ENCODE data around the gene KRT13. TPM values are rescaled to one million over a fixed set of nuclear protein-coding genes. Genes with fewer than 3 reads are reported as not detected.

Gene KRT13
- total RNA-seq, 2 donors from 2014 or later: not detected

GRCh38 chr17:41468346-41468745, 37.1 kb downstream of the KRT13 start:
- no peaks in the 10 kb centered on the region for H3K36me3 Mint-ChIP-seq
- H3K27ac Mint-ChIP-seq: no peak overlapping the region
- DNase-seq (ENCODE audit: low spot score in 2 of 2): no peak
- H3K9me3 Mint-ChIP-seq: peaks cover 7 to 17% of the 10 kb centered on the region in 2 donors
- ATAC-seq: no peak

DNA sequence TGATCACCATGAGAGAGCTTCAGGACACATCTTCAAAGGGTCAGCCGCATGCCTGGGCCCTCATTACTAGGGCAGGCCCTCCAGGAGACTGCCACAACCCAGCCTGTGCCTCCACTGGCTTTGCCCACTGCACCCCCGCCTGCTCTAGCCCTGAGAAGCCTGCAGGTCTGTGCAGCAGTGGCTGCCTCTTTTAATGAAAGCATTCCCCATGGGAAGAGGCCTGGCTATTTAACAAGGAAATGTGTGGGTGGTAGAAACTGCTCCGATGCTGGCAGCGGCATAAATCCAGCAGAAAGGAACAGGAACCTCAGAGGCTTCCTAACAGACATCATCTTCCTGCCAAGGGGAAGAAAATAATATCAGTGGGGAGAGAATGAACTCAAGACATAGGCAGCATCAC, 37.9 kb downstream of the KRT13 start:
- ATAC-seq: no peak
- no peaks in the 10 kb centered on the region for H3K36me3 Mint-ChIP-seq
- H3K9me3 Mint-ChIP-seq: peaks cover 4 to 12% of the 10 kb centered on the region in 2 donors
- DNase-seq (ENCODE audit: low spot score in 2 of 2): no peak
- no peak overlapping the region for H3K27ac Mint-ChIP-seq

GRCh38 chr17:41466988-41467387, 38.4 kb downstream of the KRT13 start, which contains the start of gene KRT32:
Gene KRT32, minus strand, starts transcription at chr17:41467386. Its CDS starts 61 bp downstream, at chr17:41467325.
- ATAC-seq: no peak
- no peak for DNase-seq (ENCODE audit: low spot score in 2 of 2)
- H3K9me3 Mint-ChIP-seq: peaks cover 4 to 12% of the 10 kb centered on the region in 2 donors
- no peak within 1 kb of the TSS for H3K27ac Mint-ChIP-seq
- no peaks in the 10 kb centered on the region for H3K36me3 Mint-ChIP-seq

DNA sequence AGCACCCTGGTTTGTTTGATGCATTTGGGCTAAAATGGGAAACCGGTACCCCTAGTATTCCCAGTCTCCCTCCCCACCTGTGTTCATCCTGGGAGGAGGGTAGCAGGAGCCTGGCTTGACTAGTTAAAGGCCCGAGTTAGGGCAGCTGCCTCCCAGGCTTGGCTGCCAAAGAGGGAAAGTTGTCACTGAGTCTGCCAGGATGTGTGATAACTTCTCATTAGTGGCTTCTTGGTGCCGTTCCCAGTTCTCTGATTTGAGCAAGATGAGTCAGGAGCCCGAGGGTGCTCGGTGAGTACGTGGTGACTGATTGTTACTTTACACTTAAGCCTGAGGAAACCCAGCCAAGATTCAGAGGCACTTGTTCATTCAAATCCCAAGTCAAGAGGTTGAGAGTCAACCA, 40.7 kb downstream of the KRT13 start:
- no peak for DNase-seq (ENCODE audit: low spot score in 2 of 2)
- no peak overlapping the region for H3K27ac Mint-ChIP-seq
- no peak for ATAC-seq

GRCh38 chr17:41464173-41464572, 41.2 kb downstream of the KRT13 start:
- DNase-seq (ENCODE audit: low spot score in 2 of 2) (no peak), ATAC-seq (no peak)
- H3K9me3 Mint-ChIP-seq: peaks cover 0 to 7% of the 10 kb centered on the region in 2 donors
- no peaks in the 10 kb centered on the region for H3K36me3 Mint-ChIP-seq
- no peak overlapping the region for H3K27ac Mint-ChIP-seq

More for the DNA sequence above, 40.7 kb downstream of the KRT13 start:
- Mint-ChIP-seq H3K36me3 (no peaks in the 10 kb centered on the region), H3K9me3 (peaks cover 0 to 7% of the 10 kb centered on the region in 2 donors)

DNA sequence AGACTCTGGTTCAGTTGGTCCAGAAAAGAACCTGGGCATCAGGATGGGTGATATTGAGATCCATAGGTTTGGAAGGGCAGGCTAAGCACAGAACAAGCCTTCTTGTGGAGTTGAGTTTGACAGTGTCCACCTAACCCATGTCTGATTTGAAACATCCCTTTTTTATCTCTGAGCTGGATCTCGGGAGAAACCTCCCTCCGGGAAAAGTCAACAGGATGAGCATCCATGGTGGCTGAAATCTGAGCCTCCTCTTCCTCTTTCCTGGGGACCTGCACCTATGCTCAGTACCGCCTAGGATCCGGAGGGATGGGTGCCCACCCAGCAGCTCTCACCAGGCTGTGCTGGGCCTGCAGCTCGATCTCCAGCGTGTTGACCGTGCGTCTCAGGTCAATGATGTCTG, 41.7 kb downstream of the KRT13 start:
- no peaks in the 10 kb centered on the region for H3K36me3 Mint-ChIP-seq
- no peak for ATAC-seq
- no peak overlapping the region for H3K27ac Mint-ChIP-seq
- no peak for DNase-seq (ENCODE audit: low spot score in 2 of 2)
- peaks cover 0 to 7% of the 10 kb centered on the region in 2 donors for H3K9me3 Mint-ChIP-seq

GRCh38 chr17:41462705-41463104, 42.7 kb downstream of the KRT13 start:
- DNase-seq (ENCODE audit: low spot score in 2 of 2) (no peak), ATAC-seq (no peak)
- Mint-ChIP-seq H3K9me3 (no peaks in the 10 kb centered on the region), H3K36me3 (no peaks in the 10 kb centered on the region), H3K27ac (no peak overlapping the region)

DNA sequence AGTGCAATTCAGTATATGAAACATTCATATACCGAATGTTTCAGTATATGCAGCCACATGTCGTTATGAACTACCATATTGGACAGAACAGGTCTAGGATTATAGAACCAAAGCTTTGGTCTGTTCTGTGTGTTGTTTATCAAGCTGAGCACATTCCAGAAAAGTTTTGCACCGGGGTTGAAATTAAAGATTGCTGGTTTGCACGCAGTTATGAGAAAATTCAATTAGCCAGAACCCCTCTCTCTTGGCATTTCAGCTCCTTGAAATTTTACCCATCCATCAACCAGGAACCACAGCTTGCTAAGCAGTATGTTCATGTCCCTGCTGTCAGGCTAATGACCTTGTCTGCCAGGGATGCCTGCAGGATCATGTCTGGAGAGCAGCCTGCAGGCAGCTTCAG, 47.7 kb downstream of the KRT13 start:
- Mint-ChIP-seq H3K36me3 (no peaks in the 10 kb centered on the region), H3K9me3 (no peaks in the 10 kb centered on the region), H3K27ac (no peak overlapping the region)
- ATAC-seq: no peak
- DNase-seq (ENCODE audit: low spot score in 2 of 2): no peak

DNA sequence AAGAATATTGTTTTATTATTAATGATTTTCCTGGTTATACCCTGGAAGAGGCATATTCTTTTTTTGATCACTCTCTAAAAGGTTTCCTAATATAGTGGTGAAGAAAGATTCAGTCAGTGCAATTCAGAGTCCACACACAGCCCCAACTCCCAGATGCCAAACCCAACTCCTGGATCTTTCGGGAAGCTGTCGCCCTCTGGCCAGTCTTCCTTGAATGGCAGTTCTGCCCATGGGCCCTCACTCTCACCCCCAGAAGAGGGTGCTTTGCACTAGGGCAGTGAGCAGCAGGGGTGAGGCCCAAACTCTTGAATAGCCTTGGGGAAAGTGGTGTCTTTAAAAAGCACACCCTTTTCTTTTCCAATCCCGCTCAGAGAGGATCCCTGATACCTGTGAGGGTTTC, 49.2 kb downstream of the KRT13 start:
- no peaks in the 10 kb centered on the region for H3K9me3 Mint-ChIP-seq
- DNase-seq (ENCODE audit: low spot score in 2 of 2) (no peak), ATAC-seq (no peak)
- H3K36me3 Mint-ChIP-seq: no peaks in the 10 kb centered on the region
- H3K27ac Mint-ChIP-seq: no peak overlapping the region

- DNase-seq (ENCODE audit: low spot score in 2 of 2): no peak
- H3K9me3 Mint-ChIP-seq: no peaks in the 10 kb centered on the region
- ATAC-seq: no peak
- no peaks in the 10 kb centered on the region for H3K36me3 Mint-ChIP-seq
- no peak overlapping the region for H3K27ac Mint-ChIP-seq
Measured at GRCh38 chr17:41455236-41455635, 50.2 kb downstream of the KRT13 start.

DNA sequence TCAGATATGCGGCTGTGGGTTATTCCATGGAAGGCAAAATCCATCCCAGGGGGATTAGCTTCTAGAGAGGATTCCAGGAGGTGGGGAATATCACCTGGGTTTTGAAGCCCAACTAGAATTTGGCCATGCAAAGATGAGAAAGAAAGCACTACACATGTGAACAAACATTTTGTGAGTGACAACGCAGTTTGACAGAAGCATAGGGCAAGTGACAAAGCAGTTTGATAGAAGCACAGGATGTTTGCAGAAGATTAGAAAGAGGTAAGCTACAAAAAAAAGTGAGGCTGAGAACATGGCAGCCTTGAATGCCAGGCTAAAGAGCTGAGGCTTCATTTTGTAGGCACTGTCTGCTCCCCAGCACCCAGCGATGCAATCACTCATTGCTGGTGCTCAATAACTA, 52.3 kb downstream of the KRT13 start:
- DNase-seq (ENCODE audit: low spot score in 2 of 2) (no peak), ATAC-seq (no peak)
- Mint-ChIP-seq H3K9me3 (no peaks in the 10 kb centered on the region), H3K36me3 (no peaks in the 10 kb centered on the region), H3K27ac (peak overlapping the region in 1 of 2 donors; percentile 65)

- no peaks in the 10 kb centered on the region for H3K36me3 Mint-ChIP-seq
- no peak for DNase-seq (ENCODE audit: low spot score in 2 of 2)
- no peak for ATAC-seq
- H3K9me3 Mint-ChIP-seq: no peaks in the 10 kb centered on the region
- H3K27ac Mint-ChIP-seq: no peak overlapping the region
Measured at GRCh38 chr17:41452281-41452680, 53.1 kb downstream of the KRT13 start.

GRCh38 chr17:41451154-41451728, 54.2 kb downstream of the KRT13 start:
- Mint-ChIP-seq H3K27ac (no peak overlapping the region), H3K9me3 (no peaks in the 10 kb centered on the region), H3K36me3 (no peaks in the 10 kb centered on the region)
- ATAC-seq (no peak), DNase-seq (ENCODE audit: low spot score in 2 of 2) (no peak)

Other genes starting within 250 kb of the KRT13 start
- not detected for gene KRTAP9-6, start 240.2 kb downstream of the KRT13 start, total RNA-seq
- gene KRTAP9-7, start 229.9 kb downstream of the KRT13 start, total RNA-seq: not detected
- gene KRTAP29-1, start 202.8 kb downstream of the KRT13 start, total RNA-seq: not detected
- gene KRTAP16-1, start 196.3 kb downstream of the KRT13 start, total RNA-seq: not detected
- not detected for gene KRTAP17-1, start 189.9 kb downstream of the KRT13 start, total RNA-seq
- gene KRT33A, start 154.8 kb downstream of the KRT13 start, total RNA-seq: not detected
- not detected for gene KRT33B, start 135.8 kb downstream of the KRT13 start, total RNA-seq
- not detected for gene KRT34, start 123.3 kb downstream of the KRT13 start, total RNA-seq
- gene KRT31, start 108.0 kb downstream of the KRT13 start, total RNA-seq: not detected
- not detected for gene KRT37, start 81.0 kb downstream of the KRT13 start, total RNA-seq
- not detected for gene KRT38, start 64.6 kb downstream of the KRT13 start, total RNA-seq
- not detected for gene KRT32, start 38.2 kb downstream of the KRT13 start, total RNA-seq
- not detected for gene KRT35, start 24.5 kb downstream of the KRT13 start, total RNA-seq
- not detected for gene KRT36, start 15.7 kb downstream of the KRT13 start, total RNA-seq
- not detected for gene KRT15, start 13.3 kb upstream of the KRT13 start, total RNA-seq
- not detected for gene KRT19, start 22.7 kb upstream of the KRT13 start, total RNA-seq
- not detected for gene KRT9, start 66.4 kb upstream of the KRT13 start, total RNA-seq
- gene KRT14, start 81.3 kb upstream of the KRT13 start, total RNA-seq: not detected
- not detected for gene KRT16, start 107.2 kb upstream of the KRT13 start, total RNA-seq
- under 1 TPM in 1 of 2 donors, not detected in 1; 0.50 TPM for gene KRT17, start 119.0 kb upstream of the KRT13 start, total RNA-seq
- 1,000 to 10,000 TPM in 1 of 2 donors, 100 to 1,000 TPM in 1; 899 to 1,106 TPM for gene EIF1, start 183.3 kb upstream of the KRT13 start, total RNA-seq
- not detected for gene GAST, start 206.7 kb upstream of the KRT13 start, total RNA-seq
- not detected for gene HAP1, start 229.0 kb upstream of the KRT13 start, total RNA-seq